C1 segment of cervical spinal cord (tissue), 14 donors: ENCODE measurements around the gene CLMP.

Experiments
- DNase-seq, 14 donors: peaks; one replicate each; lab custom pipeline; 2025; lab: John Stamatoyannopoulos, UW

CLMP gene, protein sequence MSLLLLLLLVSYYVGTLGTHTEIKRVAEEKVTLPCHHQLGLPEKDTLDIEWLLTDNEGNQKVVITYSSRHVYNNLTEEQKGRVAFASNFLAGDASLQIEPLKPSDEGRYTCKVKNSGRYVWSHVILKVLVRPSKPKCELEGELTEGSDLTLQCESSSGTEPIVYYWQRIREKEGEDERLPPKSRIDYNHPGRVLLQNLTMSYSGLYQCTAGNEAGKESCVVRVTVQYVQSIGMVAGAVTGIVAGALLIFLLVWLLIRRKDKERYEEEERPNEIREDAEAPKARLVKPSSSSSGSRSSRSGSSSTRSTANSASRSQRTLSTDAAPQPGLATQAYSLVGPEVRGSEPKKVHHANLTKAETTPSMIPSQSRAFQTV

DNA sequence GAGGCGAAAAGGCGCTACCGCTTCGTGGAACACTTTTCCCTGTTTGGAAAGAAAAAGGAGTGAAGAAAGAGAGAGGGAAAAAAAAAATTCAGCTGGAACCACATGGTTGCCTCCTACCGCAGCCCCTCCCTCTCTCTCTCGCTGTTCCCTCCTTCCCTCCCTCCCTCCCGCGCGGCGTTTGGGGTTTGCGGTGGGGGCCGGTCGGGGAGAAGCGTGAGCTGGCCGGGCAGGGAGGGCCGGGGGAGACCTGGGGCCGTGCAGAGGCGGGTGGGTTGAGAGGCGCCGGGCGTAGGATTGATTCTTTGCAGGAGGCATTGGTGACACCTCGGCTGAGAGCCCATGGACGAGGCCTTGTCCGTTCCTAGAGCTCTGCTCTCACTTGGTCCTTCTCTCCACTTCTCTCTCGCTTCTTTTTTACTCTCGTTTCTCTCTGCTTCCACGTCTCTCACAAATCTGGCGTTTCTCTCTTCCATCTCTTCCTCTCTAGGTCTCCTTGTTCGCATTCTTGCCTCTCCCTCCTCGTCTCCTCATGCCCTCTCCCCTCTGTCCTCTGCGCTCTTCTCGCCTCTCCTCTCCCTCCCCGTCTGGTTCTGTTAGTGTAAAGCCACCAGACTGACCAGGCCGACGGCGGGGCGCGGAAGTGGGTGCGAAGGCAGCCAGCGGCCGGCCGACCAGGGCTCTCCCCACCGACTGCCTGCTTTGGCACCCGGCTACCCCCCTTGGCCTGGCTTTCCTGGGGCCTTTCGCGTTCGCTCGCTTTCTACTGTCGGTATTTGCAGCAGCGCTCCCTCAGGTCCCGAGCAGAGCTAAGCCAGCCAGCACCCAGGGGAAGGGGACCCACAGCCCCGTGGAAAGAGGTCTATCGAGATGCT, at the start of gene CLMP:
Gene CLMP, minus strand, starts transcription at position 61 of the 872 bp plus-strand sequence. CDS start 308 bp downstream, outside the sequence.
- peak in 2 of 14 donors; percentile 7 to 13 for DNase-seq

- DNase-seq = no peak
Measured at GRCh38 chr11:123241874-123242543, 47.0 kb upstream of the CLMP start.

DNA sequence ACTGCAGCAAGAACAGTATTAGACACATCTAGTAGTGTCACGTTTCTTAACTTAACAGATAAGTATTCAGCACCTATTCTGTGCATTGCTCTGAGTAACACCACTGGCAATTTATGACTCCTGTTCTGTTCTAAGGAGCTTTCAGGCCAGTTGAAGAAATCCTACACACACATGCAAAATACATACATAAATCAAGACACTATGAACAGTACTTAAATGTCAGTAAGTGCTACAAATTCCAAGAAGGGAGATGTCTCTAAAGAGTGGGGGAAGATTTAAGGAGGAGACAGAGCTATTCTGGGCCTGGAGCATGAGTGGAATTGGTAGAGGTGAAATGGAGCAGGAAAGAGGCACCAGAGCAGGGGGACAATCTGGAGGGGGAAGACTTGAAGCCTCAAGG, 46.2 kb upstream of the CLMP start:
- DNase-seq = no peak

- DNase-seq = peak in 1 of 14 donors; percentile 34
Measured at GRCh38 chr11:123239191-123240150, 44.4 kb upstream of the CLMP start.

DNA sequence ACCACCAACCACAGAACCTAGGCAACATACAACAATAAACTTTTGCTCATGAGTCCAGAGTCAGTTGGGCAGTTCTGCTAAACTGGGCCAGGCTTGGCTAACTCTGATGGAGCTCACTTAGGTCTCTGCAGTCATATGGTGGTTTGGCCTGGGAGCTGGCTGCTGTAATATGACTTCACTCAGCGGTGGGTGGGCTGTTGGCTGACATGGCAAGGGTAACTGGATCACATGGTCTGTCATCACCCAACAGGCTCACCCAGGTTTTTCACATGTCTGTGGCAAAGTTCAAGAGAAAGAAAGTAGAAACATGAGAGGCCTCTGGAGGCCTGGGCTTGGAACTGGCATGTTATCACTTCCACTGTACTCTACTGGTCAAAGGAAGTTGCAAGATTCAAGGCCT, 43.2 kb upstream of the CLMP start:
- no peak for DNase-seq

GRCh38 chr11:123236879-123237278, 41.8 kb upstream of the CLMP start:
- no peak for DNase-seq

DNA sequence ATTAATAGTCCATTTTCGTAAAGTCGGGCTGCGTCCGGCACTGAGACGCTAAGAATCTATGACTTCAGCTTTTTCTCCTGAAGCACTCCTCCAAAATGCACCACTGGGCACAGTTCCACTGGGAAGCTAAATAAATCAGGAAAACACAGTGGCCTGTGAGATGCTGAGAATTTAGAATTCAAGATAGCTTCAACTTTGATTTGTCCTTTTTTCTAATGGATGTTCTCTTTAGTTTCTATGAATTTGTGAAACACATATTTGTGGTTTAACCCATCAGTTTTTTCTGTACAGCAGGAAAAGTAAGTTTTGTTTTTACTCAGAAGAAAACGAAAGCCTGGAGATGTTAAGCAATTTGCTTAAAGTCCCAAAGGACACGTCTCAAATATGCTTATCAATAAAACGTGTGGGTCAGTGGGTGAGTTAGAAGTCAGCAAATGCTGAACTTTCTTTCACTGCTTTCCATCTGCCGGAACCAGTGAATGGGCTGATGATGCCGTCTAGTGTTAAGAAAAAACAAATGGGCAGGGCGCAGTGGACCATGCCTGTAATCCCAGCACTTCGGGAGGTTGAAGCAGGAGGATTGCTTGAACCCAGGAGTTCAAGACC, 40.7 kb upstream of the CLMP start:
- no peak for DNase-seq

- peak in 4 of 14 donors; percentile 6 to 21 (median 10) for DNase-seq
Measured at GRCh38 chr11:123235117-123235655, 40.1 kb upstream of the CLMP start.

DNA sequence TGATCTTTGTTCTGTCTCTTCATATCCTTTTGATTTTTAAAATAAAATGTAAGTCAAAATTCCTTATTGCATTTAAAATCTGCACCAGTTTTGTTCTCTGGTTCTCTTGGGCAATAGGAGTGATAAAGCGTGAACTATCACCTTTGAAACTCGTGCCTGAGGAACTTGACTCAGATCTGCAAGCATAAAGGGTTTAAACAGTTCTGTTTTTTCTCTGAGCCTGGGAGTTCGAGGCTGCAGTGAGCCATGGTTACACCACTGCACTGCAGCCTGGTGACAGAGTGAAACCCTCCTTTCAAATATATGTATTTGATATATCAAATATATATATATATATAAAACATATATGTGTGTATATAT, 38.9 kb upstream of the CLMP start:
- DNase-seq = no peak

DNA sequence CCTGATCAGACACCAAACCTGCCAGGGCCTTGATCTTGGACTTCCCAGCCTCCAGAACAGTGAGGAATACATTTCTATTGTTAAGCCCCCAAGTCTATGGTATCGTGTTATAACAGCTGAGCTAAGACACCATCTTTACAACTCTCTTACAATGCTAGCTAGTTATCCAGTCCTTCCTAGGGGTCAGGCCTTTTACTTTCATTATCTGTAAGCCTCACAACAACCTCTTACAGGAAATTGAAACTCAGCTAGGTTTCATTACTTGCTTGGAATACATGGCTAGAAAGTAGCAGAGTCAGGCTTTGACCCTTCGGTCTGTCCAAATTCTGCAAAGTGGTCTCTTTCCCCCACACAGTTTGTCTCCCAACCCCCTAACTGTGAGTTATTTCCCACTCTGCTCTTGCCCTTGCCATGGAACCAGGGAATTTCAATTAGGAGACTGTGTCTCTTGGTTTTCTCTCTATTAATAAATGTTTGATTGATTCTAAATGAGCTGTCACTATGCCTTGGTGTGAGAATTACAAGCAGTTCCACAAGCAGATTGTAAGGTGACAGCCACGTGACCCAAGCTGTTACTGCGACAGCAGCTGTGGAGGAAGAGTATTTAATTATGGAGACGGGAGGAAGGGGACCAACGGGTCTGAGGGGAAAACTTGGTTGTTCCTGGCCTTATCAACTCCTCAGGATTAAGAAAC, 38.4 kb upstream of the CLMP start:
- DNase-seq = no peak

DNA sequence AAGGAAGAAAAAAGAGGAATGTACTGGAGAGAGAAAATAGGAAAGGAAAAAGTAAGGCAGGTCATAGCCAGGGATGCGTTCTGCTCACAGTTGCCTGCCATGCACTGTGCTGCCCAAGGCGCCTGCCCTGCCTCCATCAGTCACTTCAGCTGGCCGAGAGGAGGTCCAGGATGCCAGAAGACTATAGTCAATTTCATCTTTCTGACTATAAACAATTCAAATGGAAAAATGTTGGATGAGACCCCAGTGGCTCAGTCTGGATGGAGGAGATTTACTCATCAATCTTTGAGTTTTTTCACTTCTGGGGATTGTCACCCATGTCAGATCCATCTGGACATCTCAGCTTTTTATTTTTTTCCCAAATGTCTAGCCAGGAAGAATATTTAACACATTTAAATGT, 36.7 kb upstream of the CLMP start:
- DNase-seq = no peak

GRCh38 chr11:123231256-123231655, 36.2 kb upstream of the CLMP start:
- DNase-seq = no peak

GRCh38 chr11:123230346-123230745, 35.3 kb upstream of the CLMP start:
- no peak for DNase-seq

- DNase-seq = no peak
Measured at GRCh38 chr11:123228496-123229163, 33.6 kb upstream of the CLMP start.

DNA sequence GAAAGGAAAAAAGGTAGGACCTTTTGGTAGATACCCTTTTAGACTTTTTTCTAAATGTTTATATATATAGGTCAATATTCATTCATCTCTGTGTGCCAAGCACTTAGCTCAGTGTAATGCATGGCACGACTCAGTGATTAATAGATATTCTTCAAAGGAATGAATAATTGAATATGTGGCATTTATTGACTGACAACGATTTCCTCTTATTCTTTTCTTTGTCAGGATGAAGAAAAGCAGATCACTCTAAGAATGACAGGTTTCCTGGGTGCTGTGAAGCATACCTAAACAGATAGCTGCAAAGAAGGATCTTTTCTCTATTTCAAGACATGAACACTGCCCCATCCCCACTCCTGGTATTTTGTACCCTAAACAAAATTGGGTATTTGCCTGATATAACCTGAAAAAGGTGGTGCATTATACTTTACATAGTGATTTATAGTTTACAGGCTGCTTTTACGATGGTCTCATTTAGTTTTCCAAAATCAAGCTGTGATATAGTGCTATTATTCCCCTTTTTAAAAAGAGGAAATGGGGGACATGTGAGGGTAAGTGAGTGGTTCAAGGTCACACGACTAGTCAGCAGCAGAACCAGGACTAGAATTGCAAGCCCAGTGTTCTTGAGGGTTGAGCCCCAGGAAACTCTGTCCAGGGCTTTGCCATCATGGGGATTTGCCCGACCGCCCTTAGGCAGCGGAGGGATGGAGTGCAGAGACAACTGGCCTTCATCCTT, 32.9 kb upstream of the CLMP start:
- DNase-seq = no peak

DNA sequence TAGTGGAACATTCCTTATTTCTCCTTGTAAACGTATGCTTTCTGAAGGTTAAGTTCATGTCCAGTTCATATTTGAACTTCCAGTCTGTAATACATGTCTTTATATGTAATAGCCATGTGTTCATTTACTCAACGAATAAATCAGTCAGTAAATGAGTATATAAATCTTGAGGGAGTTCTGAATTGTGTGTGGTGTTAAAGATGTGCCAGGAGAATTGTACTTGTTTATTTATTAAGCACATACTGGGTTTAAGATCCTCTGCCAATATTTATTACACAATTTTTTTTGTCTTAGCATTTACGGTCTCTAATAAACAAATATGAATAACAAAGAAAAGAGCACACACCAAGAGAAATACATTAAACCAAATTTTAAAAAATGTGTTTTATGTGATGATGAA, 26.5 kb upstream of the CLMP start:
- DNase-seq = no peak

- no peak for DNase-seq
Measured at GRCh38 chr11:123221096-123221561, 26.1 kb upstream of the CLMP start.

- no peak for DNase-seq
Measured at GRCh38 chr11:123219066-123219690, 24.1 kb upstream of the CLMP start.
